GM19193 (cell line): Measurements from ENCODE around the gene TCEANC.

ENCODE experiments used
- POLR2A ChIP-seq: IDR thresholded peaks from 4 replicates; pipeline ENCODE4 v1.6.1; 2011; ENCODE audit not compliant: insufficient read depth, insufficient read length; ENCODE audit errors: extremely low read depth

The TCEANC gene

DNA sequence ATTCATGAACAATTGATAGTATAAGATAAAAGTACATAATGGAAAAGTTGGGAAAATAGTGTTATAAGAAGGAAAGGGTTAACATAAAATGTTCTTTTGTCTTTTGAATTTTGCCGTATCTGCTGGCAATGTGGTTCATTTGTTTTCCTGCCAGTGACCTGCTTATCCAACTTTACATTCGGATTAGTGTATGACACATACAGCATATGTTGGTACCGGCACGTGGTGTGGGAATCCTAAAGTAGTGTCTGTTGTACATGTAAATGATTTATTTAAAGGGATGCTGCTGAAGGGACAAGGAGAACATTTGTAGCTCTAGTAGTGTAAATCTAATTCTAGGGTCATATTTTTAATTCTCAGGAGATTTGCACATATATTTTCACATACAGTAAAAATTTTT lies 47.4 kb downstream of the TCEANC start:
- no peak for TF ChIP-seq POLR2A

DNA sequence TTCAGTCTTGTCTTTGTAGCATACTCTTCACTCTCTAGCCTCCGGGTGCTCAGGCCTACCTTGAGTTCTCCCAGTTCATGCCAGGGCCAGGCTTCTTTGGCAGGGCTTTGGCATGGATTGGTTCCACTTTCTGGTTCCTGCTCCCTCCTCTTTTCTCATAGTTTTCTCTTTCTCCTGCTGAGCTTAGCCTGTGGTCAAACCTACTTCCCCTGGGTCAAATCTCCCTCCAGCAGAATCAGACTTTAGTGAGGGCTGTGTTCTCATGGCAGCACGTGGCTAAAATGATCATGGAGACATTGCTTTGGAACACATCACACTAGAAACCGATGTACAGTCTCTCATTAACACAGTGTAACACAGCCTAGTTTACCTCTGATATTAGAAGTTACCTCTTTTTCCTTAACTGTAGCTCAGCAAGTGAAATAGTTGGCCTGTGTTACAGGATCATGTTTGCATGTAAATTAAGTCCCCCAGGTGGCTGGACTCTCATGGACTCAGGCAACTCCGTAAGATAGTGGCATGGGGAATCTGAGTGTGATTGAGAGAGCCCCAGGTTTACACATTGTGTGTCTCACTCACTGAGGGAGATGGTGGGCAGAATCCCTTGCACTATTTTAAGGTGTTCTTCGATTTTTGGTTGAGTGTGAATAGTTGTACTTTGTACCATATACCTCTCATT lies 49.3 kb downstream of the TCEANC start:
- TF ChIP-seq POLR2A, result no peak

GRCh38 chrX:13703135-13703534 lies 50.2 kb downstream of the TCEANC start:
- no peak for TF ChIP-seq POLR2A

- TF ChIP-seq POLR2A, result no peak
These were observed 50.6 kb downstream of the TCEANC start for GRCh38 chrX:13703589-13703988.

GRCh38 chrX:13711141-13711540 lies 58.2 kb downstream of the TCEANC start:
- no peak for TF ChIP-seq POLR2A
